Activated CD4-positive, CD25-positive, alpha-beta regulatory T cell treated with anti-CD3 and anti-CD28 coated beads, Interleukin-2, amount 50 U/mL, for 72 hours (primary cell): ENCODE results near the gene CEP72.
"Not testable (repeated sequence)": the region's sequence is repeated elsewhere in the genome, so short reads cannot be mapped to it uniquely, and the experiment has no call there.

ENCODE experiments used
- DNase-seq: peaks from one replicate; pipeline ENCODE4 v3.0.0; 2021

CEP72 gene

GRCh38 chr5:581941-582340, 30.2 kb upstream of the CEP72 start:
- DNase-seq = no peak

DNA sequence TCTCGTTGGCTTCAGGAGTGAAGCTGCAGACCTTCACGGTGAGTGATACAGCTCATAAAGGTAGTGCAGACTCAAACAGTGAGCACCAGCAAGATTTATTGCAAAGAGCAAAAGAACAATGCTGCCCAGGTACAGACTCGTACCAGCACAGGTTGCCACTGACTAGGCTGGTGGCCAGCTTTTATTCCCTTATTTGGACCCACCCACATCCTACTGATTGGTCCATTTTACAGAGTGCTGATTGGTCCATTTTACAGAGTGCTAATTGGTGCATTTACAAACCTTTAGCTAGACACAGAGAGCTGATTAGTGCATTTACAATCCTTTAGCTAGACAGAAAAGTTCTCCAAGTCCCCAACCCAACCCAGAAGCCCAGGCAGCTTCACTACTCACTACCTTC, 29.7 kb upstream of the CEP72 start:
- not testable (repeated sequence) for DNase-seq

- no peak for DNase-seq
Observed at GRCh38 chr5:582936-583635, 29.1 kb upstream of the CEP72 start.

DNA sequence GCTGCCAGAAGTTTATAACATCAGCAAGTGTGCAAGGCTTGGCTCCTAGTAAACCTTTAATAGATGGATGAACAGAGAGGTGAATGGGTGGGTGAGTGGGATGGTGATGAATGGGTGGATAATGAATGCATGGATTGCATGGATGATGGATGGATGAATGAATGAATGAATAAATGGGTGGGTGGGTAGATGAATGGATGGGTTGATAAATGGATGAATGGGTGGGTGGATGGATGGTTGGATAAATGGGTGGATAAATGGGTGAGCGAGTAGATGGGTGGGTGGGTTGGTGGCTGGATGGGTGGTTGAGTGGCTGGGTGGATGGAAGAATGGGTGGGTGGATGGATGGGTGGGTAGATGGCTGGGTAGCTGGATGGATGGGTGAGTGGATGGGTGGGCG, 28.5 kb upstream of the CEP72 start:
- DNase-seq = no peak

DNA sequence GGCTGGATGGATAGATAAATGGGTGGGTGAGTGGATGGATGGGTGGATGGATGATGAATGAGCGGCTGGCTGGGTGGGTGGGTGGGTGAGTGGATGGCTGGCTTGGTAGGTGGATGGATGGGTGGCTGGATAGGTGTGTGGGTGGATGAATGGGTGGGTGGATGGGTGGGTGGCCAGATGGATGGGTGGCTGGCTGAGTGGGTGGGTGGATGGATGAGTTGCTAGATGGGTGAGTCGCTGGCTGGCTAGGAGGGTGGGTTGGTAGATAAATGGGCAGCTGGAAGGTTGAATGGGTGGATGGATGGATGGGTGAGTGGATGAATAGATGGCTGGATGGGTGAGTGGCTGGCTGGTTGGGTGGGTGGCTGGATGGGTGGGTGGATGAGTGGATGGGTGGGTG, 27.9 kb upstream of the CEP72 start:
- no peak for DNase-seq

GRCh38 chr5:584846-585245, 27.3 kb upstream of the CEP72 start:
- no peak for DNase-seq

GRCh38 chr5:585556-585955, 26.6 kb upstream of the CEP72 start:
- DNase-seq = no peak

DNA sequence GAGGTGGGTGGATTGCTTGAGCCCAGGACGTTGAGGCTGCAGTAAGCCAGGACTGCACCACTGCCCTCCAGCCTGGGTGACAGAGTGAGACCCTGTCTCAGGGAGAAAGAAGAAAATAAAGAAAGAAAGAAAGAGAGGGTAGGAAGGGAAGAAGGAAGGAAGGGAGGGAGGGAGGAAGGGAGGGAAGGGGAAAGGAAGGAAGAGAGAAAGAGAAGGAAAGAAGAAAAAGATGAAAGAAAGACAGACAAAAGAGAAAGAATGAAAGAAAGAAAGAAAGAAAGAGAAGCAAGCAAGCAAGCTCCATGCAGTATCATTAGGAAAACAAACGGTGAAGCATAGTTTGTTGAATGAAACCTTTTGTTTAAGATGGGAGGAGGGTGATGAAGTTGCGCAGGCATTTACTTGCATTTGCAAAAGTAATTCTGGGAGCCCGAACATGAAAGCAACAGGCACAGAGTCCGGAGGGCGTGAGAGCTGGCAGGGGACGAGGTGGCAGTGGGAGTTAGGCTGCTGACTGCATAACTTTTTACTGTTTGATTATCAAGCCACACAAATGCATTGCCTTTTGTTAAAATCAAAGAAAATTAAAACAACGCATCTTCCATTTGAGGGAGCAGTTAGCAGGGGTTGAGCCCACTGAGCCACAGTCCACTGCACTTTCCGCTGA, 26.0 kb upstream of the CEP72 start:
- no peak for DNase-seq

DNA sequence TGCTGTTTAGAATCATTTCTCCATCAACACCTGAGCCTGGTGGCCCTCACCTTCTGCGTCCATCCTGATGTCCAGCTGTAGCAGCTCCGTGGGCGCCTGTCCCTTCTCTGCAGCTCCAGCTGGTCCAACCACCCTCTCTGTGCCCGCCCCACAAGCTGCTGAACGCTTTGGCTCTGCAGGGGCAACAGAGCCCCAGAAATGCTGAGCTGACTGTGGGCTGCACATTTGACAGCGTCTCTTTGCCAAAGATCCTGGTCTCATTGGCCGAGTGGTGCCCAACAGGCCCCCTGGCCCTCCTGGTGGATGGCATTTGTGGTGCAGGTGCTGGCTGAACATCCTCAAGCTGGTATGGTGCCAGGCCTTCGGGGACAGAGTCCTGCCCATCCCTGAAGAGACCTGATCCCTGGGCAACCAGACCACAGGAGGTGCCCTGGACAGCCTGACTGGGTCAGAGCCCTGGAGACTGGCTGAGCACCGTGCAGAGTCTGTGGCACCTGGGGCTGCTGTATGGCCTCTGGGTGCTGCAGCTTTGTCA, 25.3 kb upstream of the CEP72 start:
- no peak for DNase-seq

GRCh38 chr5:587403-587802, 24.7 kb upstream of the CEP72 start:
- DNase-seq = no peak

DNA sequence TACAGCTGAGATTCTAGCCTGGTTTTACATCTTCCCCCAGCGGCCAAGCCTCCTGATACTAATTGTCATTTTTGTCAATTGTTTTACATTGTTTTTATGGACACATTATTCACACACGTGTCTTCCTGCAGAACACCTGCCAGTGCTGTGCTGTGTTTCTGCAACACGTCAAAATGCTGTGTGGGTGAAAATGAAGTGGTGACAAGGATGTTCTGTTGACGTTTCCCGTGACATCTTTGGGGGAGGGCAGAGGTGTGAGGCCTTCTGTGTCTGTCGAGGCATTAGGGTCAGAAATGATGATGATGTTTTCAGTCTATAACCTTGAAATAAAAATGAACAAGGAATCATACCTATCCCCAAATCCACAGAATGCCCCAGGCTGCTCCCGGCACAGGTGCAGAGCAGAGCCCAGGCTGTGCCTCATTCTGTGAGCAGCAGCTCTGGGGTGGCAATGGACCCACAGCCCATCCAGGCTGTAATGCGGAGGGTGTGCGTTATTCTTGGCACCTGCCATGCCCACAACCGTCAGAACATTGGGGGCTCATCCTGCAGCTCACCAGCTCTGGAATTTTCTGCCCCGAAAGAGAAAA, 23.6 kb upstream of the CEP72 start:
- DNase-seq = no peak

DNA sequence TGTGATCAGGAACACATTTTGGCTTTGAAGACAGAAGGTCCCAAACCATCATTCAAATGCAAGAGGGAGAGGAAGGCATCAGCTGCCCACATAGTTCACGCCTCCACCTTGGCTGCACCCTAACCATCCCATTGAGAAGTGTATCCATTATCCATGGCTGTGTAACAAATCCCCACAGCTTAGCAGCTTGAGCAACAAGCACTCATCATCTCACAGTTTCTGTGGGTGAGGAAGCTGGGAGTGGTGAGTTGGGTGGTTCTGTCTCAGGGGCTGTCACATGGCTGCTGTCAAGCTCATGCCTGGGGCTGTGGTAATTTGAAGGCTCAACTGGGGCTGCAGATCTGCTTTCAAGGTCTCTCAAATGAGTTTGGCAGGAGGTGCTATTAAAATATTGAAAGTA, 23.0 kb upstream of the CEP72 start:
- DNase-seq = no peak

DNA sequence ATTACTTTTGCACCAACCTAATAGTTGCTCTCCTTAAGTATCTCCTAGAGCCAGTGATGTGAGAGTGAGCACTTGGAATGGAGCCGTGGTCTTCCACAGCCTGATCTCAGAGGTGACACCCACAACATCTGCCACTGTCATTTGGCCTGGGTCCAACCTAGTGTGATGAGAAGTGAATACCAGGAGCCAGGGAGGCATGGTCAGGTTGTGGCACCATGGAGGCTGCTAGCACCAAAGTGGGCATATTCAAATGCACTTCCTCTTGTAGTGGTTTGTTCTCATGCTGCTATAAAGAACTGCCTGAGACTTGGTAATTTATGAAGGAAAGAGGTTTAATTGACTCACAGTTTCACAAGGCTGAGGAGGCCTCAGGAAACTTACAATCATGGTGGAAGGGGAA, 22.6 kb upstream of the CEP72 start:
- DNase-seq = no peak

DNA sequence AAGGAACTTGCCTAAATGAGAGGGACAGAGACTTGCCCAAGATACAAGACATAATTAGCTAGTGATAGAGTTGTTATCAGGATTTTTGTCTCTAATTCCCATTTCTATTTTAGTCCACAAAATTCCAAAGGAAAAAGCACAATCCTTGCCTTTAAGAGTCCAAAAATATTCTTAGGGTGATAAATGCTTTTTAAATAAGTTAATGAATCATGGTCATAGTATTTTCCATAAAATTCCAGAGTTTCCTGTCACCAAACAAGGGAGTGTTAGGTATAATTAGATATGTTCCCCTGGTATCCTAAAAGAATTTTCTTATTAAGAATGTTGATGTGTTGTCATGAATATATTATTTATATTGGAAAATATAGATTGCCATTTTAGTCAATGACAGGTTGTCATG, 21.8 kb upstream of the CEP72 start:
- DNase-seq = no peak

GRCh38 chr5:591746-592145, 20.4 kb upstream of the CEP72 start:
- peak; percentile 15 for DNase-seq

DNA sequence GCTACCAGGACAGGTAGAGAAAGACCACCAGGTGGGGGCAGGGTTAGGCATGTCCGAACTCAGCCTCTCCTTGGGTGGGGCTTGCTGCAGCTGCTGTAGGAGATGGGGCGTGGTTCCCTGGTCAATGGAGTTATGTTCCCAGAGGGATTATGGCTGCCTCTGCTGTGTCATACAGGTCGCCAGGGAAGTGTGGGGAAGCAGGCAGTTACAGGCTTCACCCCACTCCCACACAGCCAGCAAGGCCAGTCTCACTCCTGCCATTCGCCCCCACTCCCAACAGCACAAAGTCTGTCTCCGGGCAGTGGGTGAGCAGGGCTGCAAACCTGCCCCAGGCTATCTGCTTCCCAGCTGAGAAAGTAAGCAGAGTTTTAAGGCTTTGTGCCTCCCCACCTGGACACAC, 20.0 kb upstream of the CEP72 start:
- peak; percentile 26 for DNase-seq

DNA sequence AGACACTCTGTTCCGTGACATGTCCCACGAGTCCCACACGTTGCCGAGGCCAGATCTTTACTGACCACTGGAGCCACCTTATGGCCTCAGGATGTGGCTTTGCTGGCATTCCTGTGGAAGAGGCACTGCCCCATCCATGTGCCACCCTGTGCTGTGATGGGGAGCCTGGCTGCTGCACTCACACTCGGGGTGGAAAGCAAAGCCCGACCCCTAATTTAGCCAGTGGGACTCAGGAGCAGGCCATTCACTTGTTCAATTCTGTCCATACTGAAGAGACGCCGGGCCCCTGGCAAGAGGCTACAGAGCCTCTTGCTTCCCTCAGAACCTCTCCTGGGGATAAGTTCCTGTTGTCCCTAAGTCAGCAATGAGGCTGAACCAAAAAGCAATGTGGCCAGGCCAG, 18.6 kb upstream of the CEP72 start:
- DNase-seq = no peak

GRCh38 chr5:594226-594860, 17.8 kb upstream of the CEP72 start:
- no peak for DNase-seq

DNA sequence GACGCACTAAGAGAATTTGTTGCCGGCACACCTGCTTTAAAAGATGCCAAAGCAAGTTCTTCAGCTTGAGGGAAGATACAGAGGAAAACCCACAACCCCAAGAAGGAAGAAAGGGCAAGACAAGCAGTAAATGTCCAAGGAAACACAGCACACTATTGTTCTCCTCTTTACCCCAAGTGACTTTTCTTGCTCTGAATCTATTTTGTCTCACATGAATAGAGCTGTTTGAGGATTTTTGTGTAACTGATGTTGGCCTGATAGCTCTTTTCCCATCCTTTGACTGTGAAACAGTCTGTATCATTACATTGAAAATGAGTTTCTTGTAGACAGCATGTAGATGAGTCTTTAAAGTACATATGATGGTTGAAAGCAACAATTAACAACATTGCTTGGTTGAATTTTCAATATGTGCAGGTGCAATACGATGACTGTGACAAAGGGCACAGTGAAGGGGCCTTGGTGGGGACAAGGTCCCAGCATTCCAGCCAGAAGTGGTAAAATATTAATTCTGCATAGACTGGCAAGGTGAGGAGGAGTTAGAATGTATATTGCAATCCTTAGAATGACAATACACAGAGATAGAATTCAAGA, 16.8 kb upstream of the CEP72 start:
- DNase-seq = no peak

- DNase-seq = no peak
Observed at GRCh38 chr5:597871-598563, 14.1 kb upstream of the CEP72 start.

- no peak for DNase-seq
Observed at GRCh38 chr5:598564-598890, 13.6 kb upstream of the CEP72 start.

GRCh38 chr5:600886-601541, 11.1 kb upstream of the CEP72 start:
- DNase-seq = no peak
